NB4 (cell line): ENCODE data around the gene GABRG3.

Source experiments
- POLR2A ChIP-seq: IDR thresholded peaks from 2 replicates; pipeline ENCODE4 v1.6.1; 2011; ENCODE audit warnings: mild to moderate bottlenecking; ENCODE audit not compliant: insufficient read length; ENCODE audit errors: extremely low read depth
- TF ChIP-seq, protein P1 (sequence below): IDR thresholded peaks from one replicate; pipeline ENCODE4 v1.5.1; 2012; ENCODE audit warnings: low read depth, low read length

GRCh38 chr15:27037501-27037900 lies 66.5 kb downstream of the GABRG3 start:
- TF ChIP-seq, protein P1, sequence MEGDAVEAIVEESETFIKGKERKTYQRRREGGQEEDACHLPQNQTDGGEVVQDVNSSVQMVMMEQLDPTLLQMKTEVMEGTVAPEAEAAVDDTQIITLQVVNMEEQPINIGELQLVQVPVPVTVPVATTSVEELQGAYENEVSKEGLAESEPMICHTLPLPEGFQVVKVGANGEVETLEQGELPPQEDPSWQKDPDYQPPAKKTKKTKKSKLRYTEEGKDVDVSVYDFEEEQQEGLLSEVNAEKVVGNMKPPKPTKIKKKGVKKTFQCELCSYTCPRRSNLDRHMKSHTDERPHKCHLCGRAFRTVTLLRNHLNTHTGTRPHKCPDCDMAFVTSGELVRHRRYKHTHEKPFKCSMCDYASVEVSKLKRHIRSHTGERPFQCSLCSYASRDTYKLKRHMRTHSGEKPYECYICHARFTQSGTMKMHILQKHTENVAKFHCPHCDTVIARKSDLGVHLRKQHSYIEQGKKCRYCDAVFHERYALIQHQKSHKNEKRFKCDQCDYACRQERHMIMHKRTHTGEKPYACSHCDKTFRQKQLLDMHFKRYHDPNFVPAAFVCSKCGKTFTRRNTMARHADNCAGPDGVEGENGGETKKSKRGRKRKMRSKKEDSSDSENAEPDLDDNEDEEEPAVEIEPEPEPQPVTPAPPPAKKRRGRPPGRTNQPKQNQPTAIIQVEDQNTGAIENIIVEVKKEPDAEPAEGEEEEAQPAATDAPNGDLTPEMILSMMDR = no peak
- no peak for TF ChIP-seq POLR2A
